Heart left ventricle (tissue), 16 donors: ENCODE measurements around the gene CDC20B. TPM values are rescaled to one million over a fixed set of nuclear protein-coding genes. Genes with fewer than 3 reads are reported as not detected.

Source experiments
- ATAC-seq, 4 donors: fragments of 200-7000 bp; cut with Tn5 transposase; one replicate each; pipeline ENCODE4 v1.9.1; 2020 to 2022; ENCODE audit warnings: moderate library complexity in 4 of 4, mild to moderate bottlenecking in 3 of 4, moderate number of reproducible peaks in 1 of 4
- DNase-seq, 5 donors: peaks; one replicate each; pipeline ENCODE4 v3.0.0-alpha.2; 2020
- H3K27ac ChIP-seq, 12 donors: fragments of 200-600 bp; sonication (generic) in 4 of 12; one replicate each; pipeline versions ENCODE4 v1.5.0 to v1.8.0; 2016 to 2022; ENCODE audit warnings: mild to moderate bottlenecking in 2 of 12
- H3K27me3 ChIP-seq, 9 donors: fragments of 200-600 bp; sonication (generic) in 2 of 9; one replicate each; pipeline versions ENCODE4 v1.5.1 to v1.8.0; 2016 to 2022; ENCODE audit warnings: mild to moderate bottlenecking in 3 of 9
- H3K36me3 ChIP-seq, 9 donors: fragments of 200-600 bp; sonication (generic) in 2 of 9; one replicate each; pipeline versions ENCODE4 v1.5.0 to v1.8.0; 2018 to 2022; ENCODE audit warnings: mild to moderate bottlenecking in 2 of 9
- H3K4me1 ChIP-seq, 12 donors: fragments of 200-600 bp; sonication (generic) in 4 of 12; one replicate each; pipeline versions ENCODE4 v1.5.0 to v1.8.0; 2016 to 2022; ENCODE audit warnings: mild to moderate bottlenecking in 3 of 12
- H3K4me3 ChIP-seq, 12 donors: fragments of 200-600 bp; sonication (generic) in 4 of 12; one replicate each; pipeline versions ENCODE4 v1.5.0 to v1.8.0; 2017 to 2022; ENCODE audit warnings: mild to moderate bottlenecking in 9 of 12, moderate library complexity in 4 of 12
- H3K9me3 ChIP-seq, 12 donors: fragments of 200-600 bp; sonication (generic) in 4 of 12; one replicate each; pipeline versions ENCODE4 v1.5.0 to v1.8.0; 2016 to 2022; ENCODE audit warnings: mild to moderate bottlenecking in 1 of 12
- POLR2A ChIP-seq, 2 donors: fragments of 450-650 bp; IDR thresholded peaks; one replicate each; pipeline ENCODE4 v1.6.1; 2017; ENCODE audit warnings: antibody characterized with exemption in 2 of 2, mild to moderate bottlenecking in 2 of 2, moderate library complexity in 2 of 2
- WGBS, 4 donors: extraction: QIAGEN DNeasy Blood & Tissue Kit in 2 of 4; methylation state at CpG; one replicate each; pipeline versions ENCODE4 v1.1.5 to v1.1.7; 2013 to 2018; 5-methylcytosine and 5-hydroxymethylcytosine counted together
- intact Hi-C, 10 donors: fragments of 100-400 bp; cut with DNase I; formaldehyde crosslinking; loops; one replicate each; pipeline versions ENCODE4 v1.11.1 to v1.14.2; 2022
- polyA plus RNA-seq, 2 donors: library from polyadenylated mRNA; stranded (reverse); fragments of 200-250 nt; gene quantifications; one replicate each; pipeline ENCODE4 v1.2.3, GENCODE V29; 2013
- total RNA-seq, 9 donors: library from RNA; depleted of rRNA in 2 of 9; stranded (reverse); fragments of >200 nt in 2 of 9; fragmentation: NEBNext Ultra II Directional in 3 of 9; extraction: Animal tissue kit (Norgen Biotek cat#: 25700) in 3 of 9; gene quantifications; one replicate each; pipeline versions ENCODE4 v1.1.0 to v1.2.4, GENCODE V29; 2016 to 2023
- TF ChIP-seq, protein P1 (sequence below), 12 donors: fragments of 200-600 bp; sonication (generic) in 4 of 12; IDR thresholded peaks; one replicate each; pipeline versions ENCODE4 v1.5.0 to v1.8.0; 2018 to 2022; ENCODE audit warnings: antibody characterized with exemption in 12 of 12, mild to moderate bottlenecking in 5 of 12
- donor health status: ischemic (EF 13 %, LVEDD 7.1; RV severe dilation, severe dysfunction).
- donor health status: healthy with polysubstance abuse.
- donor health status: DM: no; HTN: yes; CAD: no.
- donor health status: DM: no; HTN: no; CAD: no.
- donor health status: ischemic (EF 25% LVEDD 6.9; RV normal size, moderate dysfunction).
- donor health status: ischemic (EF 25% LVEDD 5.7; RV mildly dilated, moderate dysfunction).
- donor health status: healthy.
- donor health status: DM: yes; HTN: yes; CAD: no.
- donor health status: ischemic (EF 35%, LVEDD 5.7; RV mildly dilated, moderate dysfunction).
- donor health status: nonischemic (EF 11% LVEDD 7.7; RV severe dilation, severe dysfunction).
- donor health status: DM: yes; HTN: yes; CAD: no.
- donor health status: PGD.
- donor health status: ischemic (EF 29% LVEDD 5.4; RV normal size, mild dysfunction).
- donor health status: nonischemic (EF 23%, LVEDD 6.1; RV moderate dilation, normal function).

The CDC20B gene
- total and polyA plus RNA-seq, 11 donors, result not detected

DNA sequence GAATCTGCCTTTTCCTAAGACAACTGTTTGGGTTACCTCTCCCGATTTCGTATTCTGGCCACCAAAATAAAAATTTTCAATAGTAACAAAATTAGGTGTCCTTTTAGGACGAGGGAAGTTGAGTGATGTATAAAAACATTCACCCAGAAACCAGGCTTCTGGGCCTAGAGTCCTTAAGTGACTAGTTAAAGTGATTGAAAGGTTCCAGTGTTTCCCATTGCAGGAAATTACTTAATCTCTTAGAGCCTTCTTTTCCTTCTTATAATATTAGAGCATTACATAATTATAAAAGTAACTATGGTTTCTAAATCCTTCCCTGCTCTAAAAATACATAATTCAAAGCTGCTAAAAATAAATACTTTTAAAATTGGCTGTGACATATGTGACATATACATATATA lies 46.8 kb upstream of the CDC20B start:
- no peak for TF ChIP-seq POLR2A (IDR thresholded peaks at IDR 0.05)
- TF ChIP-seq, protein P1, sequence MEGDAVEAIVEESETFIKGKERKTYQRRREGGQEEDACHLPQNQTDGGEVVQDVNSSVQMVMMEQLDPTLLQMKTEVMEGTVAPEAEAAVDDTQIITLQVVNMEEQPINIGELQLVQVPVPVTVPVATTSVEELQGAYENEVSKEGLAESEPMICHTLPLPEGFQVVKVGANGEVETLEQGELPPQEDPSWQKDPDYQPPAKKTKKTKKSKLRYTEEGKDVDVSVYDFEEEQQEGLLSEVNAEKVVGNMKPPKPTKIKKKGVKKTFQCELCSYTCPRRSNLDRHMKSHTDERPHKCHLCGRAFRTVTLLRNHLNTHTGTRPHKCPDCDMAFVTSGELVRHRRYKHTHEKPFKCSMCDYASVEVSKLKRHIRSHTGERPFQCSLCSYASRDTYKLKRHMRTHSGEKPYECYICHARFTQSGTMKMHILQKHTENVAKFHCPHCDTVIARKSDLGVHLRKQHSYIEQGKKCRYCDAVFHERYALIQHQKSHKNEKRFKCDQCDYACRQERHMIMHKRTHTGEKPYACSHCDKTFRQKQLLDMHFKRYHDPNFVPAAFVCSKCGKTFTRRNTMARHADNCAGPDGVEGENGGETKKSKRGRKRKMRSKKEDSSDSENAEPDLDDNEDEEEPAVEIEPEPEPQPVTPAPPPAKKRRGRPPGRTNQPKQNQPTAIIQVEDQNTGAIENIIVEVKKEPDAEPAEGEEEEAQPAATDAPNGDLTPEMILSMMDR (IDR thresholded peaks at IDR 0.05), result no peak
- ATAC-seq (no peak), DNase-seq (no peak)
- peaks cover 0 to 22% (median 8%) of the 10 kb centered on the region in 12 donors for H3K4me1 ChIP-seq
- H3K36me3 ChIP-seq, result no peaks in the 10 kb centered on the region
- H3K4me3 ChIP-seq, result no peak overlapping the region
- no peaks in the 10 kb centered on the region for H3K9me3 ChIP-seq
- H3K27ac ChIP-seq, result no peak overlapping the region
- peaks cover 47 to 88% (median 64%) of the 10 kb centered on the region in 9 donors for H3K27me3 ChIP-seq
- 93 to 96% (median 94%) methylated on average over 3 of the region's 3 CpGs for WGBS, 4 donors
- intact Hi-C loops, result loop anchor here in 1 of 10 donors (10.0 kb wide), 1 partner anchor 45 kb away; the partner anchor contains the start of gene CDC20B

DNA sequence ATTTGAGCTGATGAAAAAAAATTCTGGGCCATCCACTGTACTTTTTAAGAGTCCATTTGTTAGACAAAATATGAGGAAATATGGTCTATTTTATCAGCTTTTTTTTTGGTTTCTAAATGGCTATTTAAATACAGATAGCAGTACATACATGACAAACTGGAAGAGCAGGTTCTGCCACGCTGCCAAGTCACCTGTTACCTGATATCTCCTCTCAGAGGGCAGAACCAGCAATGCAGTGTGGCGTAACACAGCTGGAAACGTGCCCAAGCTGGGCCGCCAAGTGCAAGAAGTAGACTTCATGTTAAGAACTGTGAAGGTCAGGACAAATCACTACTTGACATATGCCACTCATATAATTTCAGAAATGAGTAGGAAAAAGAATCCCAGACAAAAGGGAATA lies 46.0 kb upstream of the CDC20B start:
- DNase-seq (no peak), ATAC-seq (no peak)
- TF ChIP-seq, protein P1 (IDR thresholded peaks at IDR 0.05), result no peak
- no peak for TF ChIP-seq POLR2A (IDR thresholded peaks at IDR 0.05)
- Histone ChIP-seq H3K27ac (no peak overlapping the region), H3K4me1 (peaks cover 0 to 22% (median 8%) of the 10 kb centered on the region in 12 donors), H3K4me3 (no peak overlapping the region), H3K27me3 (peaks cover 41 to 80% (median 57%) of the 10 kb centered on the region in 9 donors), H3K36me3 (no peaks in the 10 kb centered on the region), H3K9me3 (no peaks in the 10 kb centered on the region)
- intact Hi-C loops, result no loop called here
- 60 to 80% (median 63%) methylated on average over 4 of the region's 4 CpGs for WGBS, 4 donors

DNA sequence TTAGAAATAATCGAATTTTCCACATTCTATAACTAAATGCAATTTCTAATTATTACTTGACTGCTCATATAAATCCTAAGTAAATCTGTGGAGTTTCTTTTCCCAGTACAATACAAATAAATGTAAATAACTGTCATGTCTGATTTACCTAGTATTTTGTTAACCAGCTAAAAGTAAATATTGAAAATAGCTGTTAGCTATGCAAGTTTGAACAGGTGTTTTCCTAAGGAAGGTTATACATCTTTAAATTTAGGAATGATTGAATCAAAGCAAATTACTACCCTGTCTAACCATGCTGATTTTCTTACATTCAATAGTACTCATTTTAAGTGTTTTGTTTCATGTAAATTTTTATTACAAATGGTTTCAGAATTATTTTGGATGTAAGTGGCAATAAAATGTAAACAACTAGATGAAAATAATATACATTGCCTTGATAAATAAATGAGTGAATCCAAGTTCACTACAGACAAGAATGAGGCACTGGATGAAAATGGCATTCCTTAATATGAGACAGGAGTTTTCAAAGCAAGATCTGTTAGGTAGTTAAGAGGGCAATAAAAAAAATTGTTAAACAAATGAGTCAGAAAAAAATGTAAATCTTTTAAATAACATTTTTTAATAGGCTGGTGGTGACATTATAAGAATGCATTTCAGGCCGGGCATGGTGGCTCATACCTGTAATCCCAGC lies 38.4 kb upstream of the CDC20B start:
- Histone ChIP-seq H3K27me3 (peaks cover 0 to 25% (median 2%) of the 10 kb centered on the region in 9 donors), H3K36me3 (no peaks in the 10 kb centered on the region), H3K4me3 (no peak overlapping the region), H3K27ac (no peak overlapping the region), H3K4me1 (no peaks in the 10 kb centered on the region), H3K9me3 (no peaks in the 10 kb centered on the region)
- no peak for DNase-seq
- TF ChIP-seq POLR2A (IDR thresholded peaks at IDR 0.05), result no peak
- TF ChIP-seq, protein P1 (IDR thresholded peaks at IDR 0.05), result no peak
- ATAC-seq, result no peak
- WGBS, 4 donors, result 79 to 88% (median 87%) methylated on average over 2 of the region's 2 CpGs
- intact Hi-C loops, result no loop called here

DNA sequence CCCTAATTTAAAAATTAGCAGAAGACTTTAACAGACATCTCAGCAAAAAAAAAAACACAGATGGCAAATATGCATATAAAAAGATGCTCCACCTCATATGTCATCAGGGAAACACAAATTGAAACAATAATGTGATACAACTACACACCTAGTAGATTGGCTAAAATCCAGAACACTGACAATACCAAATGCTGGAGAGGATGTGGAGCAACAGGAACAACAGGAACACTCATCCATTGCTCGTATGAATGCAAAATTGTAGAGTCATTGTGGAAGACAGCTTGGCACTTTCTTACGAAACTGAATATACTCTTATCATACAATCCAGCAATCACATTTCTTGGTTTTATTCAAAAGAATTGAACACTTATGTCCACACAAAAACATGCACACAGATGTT lies 32.0 kb upstream of the CDC20B start:
- no peak for DNase-seq
- peaks cover 0 to 50% (median 3%) of the 10 kb centered on the region in 9 donors for H3K27me3 ChIP-seq
- no peaks in the 10 kb centered on the region for H3K9me3 ChIP-seq
- ATAC-seq, result no peak
- TF ChIP-seq, protein P1 (IDR thresholded peaks at IDR 0.05), result no peak
- TF ChIP-seq POLR2A (IDR thresholded peaks at IDR 0.05), result no peak
- intact Hi-C loops, result no loop called here
- H3K36me3 ChIP-seq, result no peaks in the 10 kb centered on the region
- no peaks in the 10 kb centered on the region for H3K4me1 ChIP-seq
- no peak overlapping the region for H3K4me3 ChIP-seq
- WGBS, 4 donors, result 37 to 63% (median 51%) methylated on average over 2 of the region's 2 CpGs
- no peak overlapping the region for H3K27ac ChIP-seq
